Neutrophil (primary cell): ENCODE measurements around the gene RANBP10.

Source experiments
- H3K27ac ChIP-seq: fragments of 200-600 bp; sonication (generic); 2 replicates; pipeline ENCODE4 v1.5.1; 2016; ENCODE audit warnings: mild to moderate bottlenecking, moderate library complexity
- H3K27me3 ChIP-seq: fragments of 200-600 bp; sonication (generic); 2 replicates; pipeline ENCODE4 v1.6.0; 2016; ENCODE audit warnings: mild to moderate bottlenecking
- H3K36me3 ChIP-seq: fragments of 200-600 bp; sonication (generic); 2 replicates; pipeline ENCODE4 v1.5.1; 2017
- H3K4me1 ChIP-seq, 2 experiments: fragments of 200-600 bp in 1 of 2; sonication (generic) in 1 of 2; 1 replicate in 1 of 2; 2 replicates in 1 of 2; pipeline versions ENCODE4 v1.5.1 to v1.6.1; 2013 to 2016; ENCODE audit warnings: low read depth in 1 of 2, low read length in 1 of 2, mild to moderate bottlenecking in 1 of 2, moderate library complexity in 1 of 2; ENCODE audit not compliant: control insufficient read depth in 1 of 2, insufficient read depth in 1 of 2
- H3K4me3 ChIP-seq, 2 experiments: fragments of 200-600 bp in 1 of 2; sonication (generic) in 1 of 2; 1 replicate in 1 of 2; 2 replicates in 1 of 2; pipeline ENCODE4 v1.5.1; 2013 to 2016; ENCODE audit warnings: low read depth in 1 of 2, low read length in 1 of 2, mild to moderate bottlenecking in 1 of 2, moderate library complexity in 1 of 2
- H3K9me3 ChIP-seq: fragments of 200-600 bp; sonication (generic); 2 replicates; pipeline ENCODE4 v1.5.1; 2016
- TF ChIP-seq, protein P1 (sequence below): fragments of 200-600 bp; sonication (generic); IDR thresholded peaks from 2 replicates; pipeline ENCODE4 v1.5.1; 2016; ENCODE audit warnings: antibody characterized with exemption

Gene RANBP10

DNA sequence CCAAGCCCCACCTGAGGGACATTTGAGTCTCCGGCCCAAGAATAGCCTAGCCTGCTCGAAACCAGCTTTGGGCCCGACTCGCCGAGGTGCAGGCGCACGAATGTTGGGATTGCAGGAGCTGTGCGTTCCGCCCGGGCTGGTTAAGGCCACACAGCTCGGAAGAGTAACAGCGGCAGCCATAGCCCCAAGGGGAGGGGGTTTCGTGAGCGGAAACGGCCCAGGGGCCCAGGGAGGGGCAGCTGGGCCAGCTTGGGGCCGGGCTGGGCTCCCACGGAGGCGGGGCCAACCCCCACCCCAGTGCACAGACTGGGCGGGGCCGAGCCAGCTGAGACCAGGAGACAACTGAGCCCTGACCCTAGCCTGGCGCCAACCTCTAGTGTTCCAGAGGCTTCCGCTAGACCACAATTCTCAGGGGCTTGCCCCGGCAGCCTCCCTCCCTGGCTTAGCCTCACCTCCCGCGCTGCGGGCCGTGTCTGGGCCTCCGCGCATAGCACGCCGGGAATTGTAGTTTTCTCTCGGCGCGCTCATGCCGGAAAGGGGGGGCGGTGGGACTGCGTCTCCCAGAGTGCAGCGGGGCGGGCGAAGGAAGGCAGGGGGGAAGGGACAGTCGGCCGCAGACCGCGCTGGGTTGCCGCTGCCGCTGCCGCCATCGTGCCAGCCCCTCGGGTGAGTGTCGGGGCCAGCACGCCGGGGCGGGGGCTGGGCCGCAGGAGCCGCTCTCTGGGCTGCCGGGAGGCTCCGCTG is 40.1 kb upstream of the RANBP10 start, which contains the start of gene NUTF2:
NUTF2 (plus strand) TSS at position 614 of the 744 bp plus-strand sequence. CDS start 18,198 bp downstream, outside the sequence.
- Histone ChIP-seq H3K4me1 (peaks cover 39 to 55% of the 10 kb centered on the region in 2 experiments), H3K36me3 (no peaks in the 10 kb centered on the region)

DNA sequence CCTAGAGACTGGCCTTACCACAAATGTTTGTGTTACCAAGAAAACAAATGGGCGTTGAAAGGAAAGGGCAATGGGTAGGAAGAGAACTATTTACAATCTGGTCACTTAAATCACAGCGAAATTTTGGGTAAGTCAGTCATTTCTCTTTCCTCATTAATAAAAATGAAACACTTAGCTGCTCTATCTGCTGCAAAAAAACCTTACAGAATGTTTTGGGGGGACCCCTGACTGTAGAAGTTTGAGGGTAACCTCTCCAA is 39.6 kb upstream of the RANBP10 start:
- no peaks in the 10 kb centered on the region for H3K9me3 ChIP-seq
- TF ChIP-seq, protein P1, sequence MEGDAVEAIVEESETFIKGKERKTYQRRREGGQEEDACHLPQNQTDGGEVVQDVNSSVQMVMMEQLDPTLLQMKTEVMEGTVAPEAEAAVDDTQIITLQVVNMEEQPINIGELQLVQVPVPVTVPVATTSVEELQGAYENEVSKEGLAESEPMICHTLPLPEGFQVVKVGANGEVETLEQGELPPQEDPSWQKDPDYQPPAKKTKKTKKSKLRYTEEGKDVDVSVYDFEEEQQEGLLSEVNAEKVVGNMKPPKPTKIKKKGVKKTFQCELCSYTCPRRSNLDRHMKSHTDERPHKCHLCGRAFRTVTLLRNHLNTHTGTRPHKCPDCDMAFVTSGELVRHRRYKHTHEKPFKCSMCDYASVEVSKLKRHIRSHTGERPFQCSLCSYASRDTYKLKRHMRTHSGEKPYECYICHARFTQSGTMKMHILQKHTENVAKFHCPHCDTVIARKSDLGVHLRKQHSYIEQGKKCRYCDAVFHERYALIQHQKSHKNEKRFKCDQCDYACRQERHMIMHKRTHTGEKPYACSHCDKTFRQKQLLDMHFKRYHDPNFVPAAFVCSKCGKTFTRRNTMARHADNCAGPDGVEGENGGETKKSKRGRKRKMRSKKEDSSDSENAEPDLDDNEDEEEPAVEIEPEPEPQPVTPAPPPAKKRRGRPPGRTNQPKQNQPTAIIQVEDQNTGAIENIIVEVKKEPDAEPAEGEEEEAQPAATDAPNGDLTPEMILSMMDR, result no peak
- peak overlapping the region; percentile 85 for H3K27ac ChIP-seq
- peak overlapping the region; percentile 95 to 97 for H3K4me3 ChIP-seq
- H3K4me1 ChIP-seq, result peaks cover 41 to 59% of the 10 kb centered on the region in 2 experiments
- no peaks in the 10 kb centered on the region for H3K27me3 ChIP-seq
- H3K36me3 ChIP-seq, result no peaks in the 10 kb centered on the region

More for the DNA sequence above, 40.1 kb upstream of the RANBP10 start, which contains the start of gene NUTF2:
- Histone ChIP-seq H3K4me3 (peak within 1 kb of the TSS; percentile 95 to 97), H3K9me3 (no peaks in the 10 kb centered on the region), H3K27ac (peak within 1 kb of the TSS; percentile 85), H3K27me3 (no peaks in the 10 kb centered on the region)
- TF ChIP-seq, protein P1, result no peak

DNA sequence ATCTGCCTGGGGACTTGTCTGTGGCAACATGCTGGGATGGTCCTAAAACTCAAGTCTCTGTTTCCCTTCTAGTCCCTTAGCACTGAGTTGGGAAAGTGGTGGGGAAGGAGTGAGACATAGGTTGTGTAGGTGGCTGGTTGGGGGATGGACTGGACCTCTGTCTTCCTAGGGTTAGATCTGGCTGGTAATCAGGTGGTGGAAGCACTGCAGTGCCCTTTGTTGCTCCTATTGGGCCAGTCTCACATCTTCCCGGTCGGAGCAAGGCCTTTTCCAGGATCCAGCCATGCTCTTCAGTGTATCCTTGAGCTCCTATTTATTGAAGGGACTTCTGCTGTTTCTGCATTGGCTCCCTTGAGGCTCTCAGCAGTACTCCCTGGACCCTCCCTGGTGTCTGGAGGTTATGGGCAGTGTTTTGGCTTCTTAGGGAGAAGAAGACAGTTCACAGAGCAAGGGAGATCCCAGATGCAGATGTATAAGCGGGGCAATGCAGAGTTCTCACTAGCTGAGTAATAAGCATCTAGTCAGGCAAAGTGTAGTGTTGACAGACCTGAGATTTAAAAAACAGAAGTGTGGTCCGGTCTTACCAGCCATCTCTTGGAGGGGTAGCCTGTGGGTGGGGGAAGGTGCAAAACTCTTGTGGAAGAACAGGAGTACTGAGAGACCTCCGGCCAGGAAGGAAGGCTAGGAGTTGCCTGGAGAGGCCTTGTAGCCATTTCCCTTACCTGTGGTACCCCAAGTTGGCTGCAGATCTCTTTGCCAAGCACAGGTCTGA is 39.1 kb upstream of the RANBP10 start:
- Histone ChIP-seq H3K4me1 (peaks cover 41 to 59% of the 10 kb centered on the region in 2 experiments), H3K36me3 (no peaks in the 10 kb centered on the region), H3K27ac (peak overlapping the region; percentile 85), H3K27me3 (no peaks in the 10 kb centered on the region), H3K9me3 (no peaks in the 10 kb centered on the region), H3K4me3 (peak overlapping the region; percentile 95 to 97)
- TF ChIP-seq, protein P1, result no peak

DNA sequence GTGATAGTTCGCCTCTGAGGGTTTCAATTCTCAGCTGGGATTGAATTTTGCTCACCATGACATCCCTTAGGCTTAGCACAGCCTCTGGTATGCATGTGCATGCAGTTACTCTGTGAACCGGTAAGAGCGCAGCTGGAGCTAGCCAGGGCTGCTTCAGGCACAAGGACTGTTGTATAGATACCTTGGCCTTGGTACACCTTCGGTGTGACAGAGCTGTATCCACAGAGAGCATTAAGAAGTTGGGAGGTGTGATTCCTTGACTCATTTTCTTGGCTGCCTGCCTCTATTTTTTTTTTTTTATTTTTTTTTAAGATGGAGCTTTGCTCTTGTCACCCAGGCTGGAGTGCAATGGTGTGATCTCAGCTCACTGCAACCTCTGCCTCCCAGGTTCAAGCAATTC is 38.1 kb upstream of the RANBP10 start:
- Histone ChIP-seq H3K27me3 (no peaks in the 10 kb centered on the region), H3K4me1 (peaks cover 41 to 59% of the 10 kb centered on the region in 2 experiments), H3K4me3 (no peak overlapping the region), H3K27ac (no peak overlapping the region), H3K36me3 (no peaks in the 10 kb centered on the region), H3K9me3 (no peaks in the 10 kb centered on the region)
- TF ChIP-seq, protein P1, result no peak

DNA sequence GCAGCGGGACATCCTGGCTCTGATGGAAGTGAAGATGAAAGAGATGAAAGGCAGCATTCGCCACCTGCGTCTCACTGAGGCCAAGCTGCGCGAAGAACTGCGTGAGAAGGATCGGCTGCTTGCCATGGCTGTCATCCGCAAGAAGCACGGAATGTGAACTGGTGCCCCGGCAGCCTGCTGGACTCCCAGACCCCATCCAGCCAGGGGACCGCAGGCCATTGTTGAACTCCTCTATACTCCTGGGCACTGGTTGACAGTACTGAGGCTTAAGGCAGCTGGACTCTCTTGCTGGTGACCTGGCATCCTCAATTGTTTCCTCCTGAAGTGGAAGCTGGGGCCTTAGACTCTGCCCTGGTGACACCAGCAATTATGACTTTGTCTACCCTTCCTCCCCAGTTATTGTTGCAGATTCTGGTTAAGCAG is 37.0 kb upstream of the RANBP10 start:
- peaks cover 41 to 59% of the 10 kb centered on the region in 2 experiments for H3K4me1 ChIP-seq
- H3K4me3 ChIP-seq, result peak overlapping the region; percentile 96
- TF ChIP-seq, protein P1, result no peak
- H3K27me3 ChIP-seq, result no peaks in the 10 kb centered on the region
- peak overlapping the region; percentile 92 for H3K27ac ChIP-seq
- no peaks in the 10 kb centered on the region for H3K9me3 ChIP-seq
- no peaks in the 10 kb centered on the region for H3K36me3 ChIP-seq
